HG03378 (cell line): ENCODE data around the gene AMPD2.
A peak's percentile ranks its signal among the peaks of the same experiment; 100 is the strongest.

Source experiments
- ATAC-seq: cut with Tn5 transposase; IDR thresholded peaks from one replicate; pipeline ENCODE4 v1.9.1; 2021; ENCODE audit warnings: mild to moderate bottlenecking, moderate library complexity; ENCODE audit not compliant: unreplicated experiment

AMPD2 gene

DNA sequence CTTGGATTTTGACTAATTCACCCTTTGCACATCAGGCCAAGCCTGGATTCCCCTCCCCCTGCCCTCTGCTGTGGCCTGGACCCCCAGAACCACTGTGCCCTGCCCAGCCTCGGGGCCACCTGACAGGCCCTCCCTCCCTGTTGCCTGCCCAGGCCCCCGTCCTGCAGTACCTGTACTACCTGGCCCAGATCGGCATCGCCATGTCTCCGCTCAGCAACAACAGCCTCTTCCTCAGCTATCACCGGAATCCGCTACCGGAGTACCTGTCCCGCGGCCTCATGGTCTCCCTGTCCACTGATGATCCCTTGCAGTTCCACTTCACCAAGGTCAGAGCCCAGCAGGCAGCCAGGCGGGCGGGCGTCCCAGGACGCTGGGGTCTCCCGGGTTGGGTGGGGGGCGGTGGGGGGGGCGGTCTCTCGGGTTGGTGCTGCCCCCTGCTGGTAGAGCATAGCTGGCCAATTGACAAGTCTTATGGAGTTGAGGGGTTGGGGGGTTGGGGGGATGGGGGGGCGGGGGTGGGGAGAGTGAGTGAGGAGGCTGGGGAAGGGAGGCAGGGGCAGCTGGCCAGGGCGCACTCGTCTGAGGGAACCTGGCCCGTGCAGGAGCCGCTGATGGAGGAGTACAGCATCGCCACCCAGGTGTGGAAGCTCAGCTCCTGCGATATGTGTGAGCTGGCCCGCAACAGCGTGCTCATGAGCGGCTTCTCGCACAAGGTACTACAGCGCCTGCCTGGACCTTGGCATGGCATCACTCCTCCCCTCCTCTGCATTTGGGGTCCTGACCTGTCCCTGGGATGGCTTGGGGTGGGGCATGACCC, 10.7 kb downstream of the AMPD2 start:
- no peak for ATAC-seq

DNA sequence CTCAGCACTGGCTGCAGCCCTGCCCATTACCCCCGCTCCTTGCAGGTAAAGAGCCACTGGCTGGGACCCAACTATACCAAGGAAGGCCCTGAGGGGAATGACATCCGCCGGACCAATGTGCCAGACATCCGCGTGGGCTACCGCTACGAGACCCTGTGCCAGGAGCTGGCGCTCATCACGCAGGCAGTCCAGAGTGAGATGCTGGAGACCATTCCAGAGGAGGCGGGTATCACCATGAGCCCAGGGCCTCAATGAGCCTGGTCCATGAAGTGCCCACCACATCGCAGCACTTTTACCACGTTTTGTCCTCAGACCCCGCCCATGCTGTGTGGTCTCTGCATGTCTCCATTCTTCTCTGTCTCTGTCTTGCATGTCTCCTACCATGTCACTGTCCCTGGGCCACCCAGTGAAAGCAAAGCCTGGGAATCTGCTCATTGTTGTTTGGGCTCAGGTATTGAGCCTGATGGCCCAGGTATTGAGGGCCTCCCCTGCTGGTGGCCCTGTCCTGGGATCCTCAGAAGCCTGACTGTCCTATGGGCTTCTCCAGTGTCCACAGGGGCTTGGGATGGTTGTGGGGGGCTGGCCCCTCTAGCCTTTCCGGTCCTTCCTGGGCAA, 11.4 kb downstream of the AMPD2 start:
- no peak for ATAC-seq

DNA sequence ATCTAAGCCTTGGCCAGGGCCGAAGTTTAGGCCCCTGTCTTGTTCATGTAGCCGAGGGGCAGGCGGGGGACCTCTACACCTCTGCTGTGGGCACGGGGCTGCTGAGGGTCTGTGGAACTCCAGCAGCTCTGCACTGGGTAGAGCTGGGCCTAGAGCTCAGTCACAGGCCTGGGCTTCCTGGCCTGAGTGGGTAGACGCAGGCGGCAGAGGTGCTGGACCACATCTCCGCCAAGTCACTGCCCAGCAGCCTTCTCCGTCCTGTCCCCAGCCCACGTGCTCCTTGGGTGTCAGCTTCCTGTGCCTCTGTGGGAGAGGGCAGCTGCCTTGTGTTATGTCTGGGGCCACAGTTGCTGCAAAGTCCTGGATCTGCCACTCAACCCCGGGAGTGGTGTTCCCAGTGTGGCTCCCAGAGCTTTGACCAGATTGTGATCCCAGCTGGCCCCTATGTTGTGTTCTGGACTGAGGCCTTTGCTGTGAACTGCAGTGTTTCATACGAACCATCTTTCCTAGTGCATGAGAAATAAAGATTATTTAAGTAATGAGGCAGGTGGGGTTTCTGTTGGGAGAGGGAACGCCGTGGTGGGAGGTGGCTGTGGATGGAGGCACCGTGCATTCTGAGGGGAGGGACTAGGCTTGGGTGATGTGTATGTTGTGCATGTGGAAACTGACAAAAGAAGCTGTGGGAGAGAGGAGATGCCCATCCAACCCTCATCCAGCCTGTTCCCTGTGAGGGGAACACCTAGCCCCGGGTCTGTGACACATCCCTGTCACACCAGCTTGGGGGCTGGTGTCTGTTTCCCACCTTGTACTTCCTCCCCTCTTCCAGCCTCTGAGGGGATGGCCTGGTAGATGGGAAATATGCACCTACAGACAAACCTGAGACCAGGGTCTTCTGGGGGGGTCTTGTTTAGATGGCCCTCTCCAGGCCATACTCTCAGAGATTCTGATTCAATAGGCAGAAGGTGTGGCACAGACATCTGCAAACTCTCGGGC, 12.2 kb downstream of the AMPD2 start:
- no peak for ATAC-seq

- ATAC-seq = no peak
These were observed 13.2 kb downstream of the AMPD2 start for GRCh38 chr1:109632671-109633346.

DNA sequence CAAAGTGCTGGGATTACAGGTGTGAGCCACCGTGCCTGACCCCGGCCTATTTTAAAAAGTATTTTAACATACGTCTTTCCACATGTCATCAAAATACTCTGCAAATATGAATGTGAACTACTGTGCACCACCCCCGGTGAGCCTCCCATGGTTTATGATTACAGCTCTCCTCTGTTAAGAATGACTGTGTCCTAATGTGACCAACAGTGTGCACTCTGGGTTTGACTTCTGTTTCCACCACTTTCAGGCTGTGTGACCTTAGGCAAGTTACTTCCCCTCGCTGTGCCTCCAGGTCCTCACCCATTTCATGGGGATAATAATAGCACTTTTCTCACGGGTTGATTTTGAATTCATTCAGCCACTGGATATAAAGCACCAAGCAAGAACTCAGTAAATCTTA, 14.7 kb downstream of the AMPD2 start:
- ATAC-seq = no peak

DNA sequence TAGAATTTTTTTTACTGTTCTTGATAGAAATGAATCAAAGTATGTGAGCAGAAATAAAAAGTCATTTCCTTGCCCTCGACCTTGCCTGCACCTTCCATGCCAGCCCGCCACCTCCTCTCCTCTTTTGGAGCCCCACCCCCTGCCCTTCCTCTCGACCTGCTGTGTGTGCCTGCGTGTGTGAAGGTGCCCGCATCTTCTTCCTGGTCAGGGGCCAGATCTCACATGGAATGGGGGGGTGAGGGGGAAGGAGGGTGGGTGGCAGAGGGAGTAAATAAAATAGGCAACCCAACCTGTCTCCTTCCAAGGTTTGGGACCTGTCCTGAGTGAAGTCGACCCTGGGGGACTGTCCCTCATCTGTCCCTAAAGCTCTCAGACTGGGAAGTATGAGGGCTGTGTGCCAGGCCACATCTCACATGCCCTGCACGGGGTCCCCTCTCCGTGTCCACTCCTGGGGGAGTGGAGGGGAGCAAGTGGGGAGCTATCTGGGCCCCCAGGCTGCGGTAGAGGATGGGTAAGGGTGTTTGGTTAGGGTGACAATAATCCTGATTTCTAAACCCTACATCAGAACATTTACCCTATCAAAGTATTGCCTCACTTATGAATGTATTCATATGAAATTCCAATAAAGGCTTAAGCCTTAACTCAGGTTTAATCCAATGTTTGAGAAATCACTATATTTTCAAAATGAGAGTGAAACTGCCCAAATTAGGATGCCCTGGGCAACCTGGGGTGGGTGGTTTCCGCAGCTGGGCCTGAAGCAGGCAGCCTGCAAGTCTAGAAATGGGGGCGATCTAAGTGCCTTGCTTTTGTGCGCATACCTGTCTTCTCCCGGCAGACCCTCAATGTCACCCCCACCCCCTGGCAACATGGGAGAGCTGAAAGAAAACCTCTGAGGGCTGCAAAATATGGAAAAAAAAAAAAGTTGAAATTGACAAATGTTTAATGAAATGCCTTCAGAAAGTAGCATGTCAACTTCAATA, 15.4 kb downstream of the AMPD2 start:
- no peak for ATAC-seq

GRCh38 chr1:109635862-109636200, 16.2 kb downstream of the AMPD2 start:
- no peak for ATAC-seq

DNA sequence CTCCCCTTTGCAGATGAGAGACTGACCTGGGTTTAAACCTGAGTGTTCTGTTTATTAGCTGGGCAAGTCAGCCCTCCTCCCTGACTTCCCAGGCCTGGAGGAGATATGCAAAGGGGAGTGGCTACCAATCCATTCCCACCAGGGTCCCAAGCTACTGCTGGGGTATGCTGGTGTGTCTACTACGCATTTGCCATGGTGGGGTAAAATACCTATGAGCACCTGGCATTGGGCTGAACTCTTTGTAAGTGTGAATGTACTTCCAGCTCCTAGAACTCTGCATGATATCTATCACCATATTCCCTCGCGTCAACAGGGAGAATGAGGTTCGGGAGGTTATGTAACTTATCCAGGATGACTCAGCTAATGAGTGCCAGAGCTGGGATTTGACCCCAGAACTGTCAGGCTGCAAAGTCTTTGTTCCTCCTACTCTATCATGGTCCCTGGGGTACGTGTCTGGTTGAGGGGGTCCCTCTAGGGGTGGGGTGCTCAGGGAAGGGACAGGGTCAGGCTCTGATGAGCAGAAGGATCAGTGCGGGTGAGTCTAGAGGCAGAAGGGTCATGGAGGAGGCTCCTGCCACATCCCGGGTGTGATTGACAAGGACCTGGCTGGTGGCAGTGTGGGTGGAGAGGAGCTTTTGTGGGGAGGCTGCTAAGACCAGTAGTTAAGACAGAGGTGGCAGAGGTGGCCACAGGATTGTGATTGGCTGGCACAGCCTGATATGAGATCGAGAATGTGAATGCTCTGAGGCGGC, 16.7 kb downstream of the AMPD2 start:
- no peak for ATAC-seq

GRCh38 chr1:109637446-109637845, 17.8 kb downstream of the AMPD2 start:
- no peak for ATAC-seq

DNA sequence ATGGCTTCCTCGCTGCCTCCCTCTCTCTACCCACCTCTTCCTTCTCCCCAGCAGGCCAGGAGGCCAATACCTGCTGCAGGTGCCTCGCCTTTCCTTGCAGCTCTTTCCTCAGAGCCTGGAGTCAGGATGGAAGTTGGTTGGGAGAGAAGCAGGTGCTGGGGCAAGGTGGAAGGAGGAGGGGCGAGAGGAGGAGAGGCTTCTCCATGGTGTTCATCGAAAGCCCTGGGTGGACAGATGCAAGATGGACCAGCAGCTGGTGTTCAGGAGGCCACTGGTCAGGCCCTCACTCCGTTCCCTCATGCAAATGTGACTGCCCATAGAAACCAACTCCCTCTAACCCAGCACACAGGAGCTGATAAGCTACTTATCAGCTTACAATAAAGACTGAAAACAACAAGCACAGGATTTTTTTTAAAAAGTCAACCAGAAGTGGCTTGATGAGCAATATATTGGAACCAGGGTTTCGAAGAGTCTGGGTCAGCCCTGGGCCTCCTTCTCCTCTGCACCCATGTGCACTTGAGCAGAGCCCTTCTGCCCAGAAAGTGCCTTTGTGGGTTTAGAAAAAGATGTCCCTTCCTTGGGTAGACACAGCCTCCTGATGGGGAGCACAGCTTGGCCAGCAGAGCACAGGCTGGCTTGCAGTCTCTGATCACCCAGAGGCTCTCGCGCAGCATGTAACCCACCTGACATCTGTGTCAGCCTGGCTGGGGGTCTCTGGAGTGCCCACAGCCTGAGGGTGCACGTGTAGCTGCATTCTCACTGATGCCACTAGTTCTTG, 19.6 kb downstream of the AMPD2 start:
- ATAC-seq = no peak

DNA sequence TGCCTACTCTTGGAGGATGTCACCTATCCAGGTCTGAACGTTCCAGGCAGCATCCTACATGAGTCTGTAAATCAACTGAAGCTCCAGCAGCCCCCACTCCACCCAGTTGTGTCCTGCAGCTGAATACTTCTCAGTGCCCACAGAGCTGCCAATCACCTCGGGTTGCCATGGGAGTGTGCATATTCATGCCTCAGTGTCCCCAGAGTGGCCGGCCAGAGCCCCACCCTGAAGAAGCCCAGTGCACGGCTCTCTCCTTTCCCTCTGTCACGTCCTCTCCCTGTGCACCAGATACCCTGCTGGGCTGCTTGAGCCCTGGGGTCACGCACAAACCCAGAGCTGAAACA, 20.2 kb downstream of the AMPD2 start:
- no peak for ATAC-seq

DNA sequence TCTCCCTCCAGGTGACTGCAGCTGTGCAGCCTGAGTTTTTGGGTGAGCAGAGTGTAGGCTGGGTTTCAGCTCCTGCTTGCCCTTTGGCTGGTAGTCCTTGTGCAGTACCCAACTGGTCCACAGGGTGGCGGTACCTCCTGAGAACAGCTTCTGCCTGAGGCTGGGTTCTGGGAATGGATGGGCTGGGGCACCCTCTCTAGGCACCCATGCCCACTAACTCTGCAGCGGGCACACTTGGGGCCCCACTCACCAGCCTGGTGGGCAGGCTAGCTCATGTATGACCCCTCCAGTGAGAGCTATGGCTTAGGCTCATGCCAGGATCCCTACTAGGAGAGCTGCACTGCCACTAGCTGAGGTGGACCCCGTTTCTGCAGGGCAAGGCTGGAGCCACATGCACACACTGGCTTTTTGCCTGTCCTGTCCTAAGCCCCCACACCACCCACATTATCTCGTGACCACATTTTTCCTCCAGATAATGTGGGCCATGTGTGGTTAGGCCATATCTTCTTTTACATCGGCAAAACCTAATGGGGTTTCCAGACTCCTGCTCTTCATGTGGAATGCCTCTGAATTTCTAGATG, 20.7 kb downstream of the AMPD2 start:
- ATAC-seq = peak; percentile 61

GRCh38 chr1:109641078-109641740, 21.6 kb downstream of the AMPD2 start:
- no peak for ATAC-seq

DNA sequence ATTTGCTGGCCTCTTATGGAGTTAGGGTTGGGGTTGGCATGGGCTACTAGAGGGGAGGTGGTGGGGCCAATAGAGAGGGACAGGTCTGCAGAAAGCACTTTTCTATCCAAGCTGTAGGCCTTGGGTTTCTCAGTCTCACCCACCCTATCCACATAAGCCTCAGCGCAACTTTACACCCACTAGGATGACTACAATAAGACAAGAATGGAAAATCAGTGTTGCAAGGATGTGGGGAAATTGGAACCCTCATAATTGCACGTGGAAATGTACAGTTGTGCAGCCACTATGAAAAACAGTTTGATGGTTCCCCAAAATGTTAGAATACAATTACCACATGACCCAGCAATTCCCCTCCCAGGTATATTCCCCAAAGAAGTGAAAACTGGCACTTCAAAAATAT, 22.2 kb downstream of the AMPD2 start:
- no peak for ATAC-seq

- ATAC-seq = no peak
These were observed 23.0 kb downstream of the AMPD2 start for GRCh38 chr1:109642626-109643025.

- ATAC-seq = peak; percentile 74
These were observed 24.0 kb downstream of the AMPD2 start for GRCh38 chr1:109643385-109644230.

DNA sequence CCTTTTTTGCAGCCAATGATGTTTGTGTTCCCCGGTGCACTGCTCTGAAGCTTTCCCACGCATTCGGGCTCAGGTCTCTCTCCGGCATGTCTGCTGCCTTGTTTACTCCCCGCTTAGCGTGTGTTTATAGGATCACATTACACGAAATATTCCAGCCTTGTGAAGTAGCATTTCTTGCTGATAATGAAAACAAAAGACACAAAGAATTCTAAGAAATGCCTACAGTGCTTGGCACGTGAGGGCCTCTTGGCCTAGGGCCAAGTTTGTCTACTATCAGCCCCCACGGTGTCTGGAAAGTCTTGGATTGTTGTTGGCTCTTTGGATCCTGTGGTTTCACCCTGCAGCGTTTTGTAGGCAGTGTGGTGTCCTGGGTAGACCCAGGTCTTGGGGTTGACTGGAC, 25.0 kb downstream of the AMPD2 start:
- no peak for ATAC-seq
